OCI-LY7 (cell line): ENCODE results near the gene ZNF148.

Experiments
- CTCF ChIP-seq: fragments of 200-600 bp; sonication (generic); conservative IDR thresholded peaks from 2 replicates; pipeline ENCODE4 v1.5.1; 2014; ENCODE audit warnings: mild to moderate bottlenecking, antibody characterized with exemption, low read length, moderate library complexity, mixed read lengths
- EZH2phosphoT487 ChIP-seq: fragments of 200-600 bp; sonication (generic); IDR thresholded peaks from 2 replicates; pipeline ENCODE4 v1.6.1; 2018; ENCODE audit warnings: low read depth, borderline replicate concordance, mild to moderate bottlenecking, mixed run types, antibody characterized with exemption, low read length, moderate library complexity, mixed read lengths

- TF ChIP-seq CTCF = no peak
- no peak for TF ChIP-seq EZH2phosphoT487
Measured at GRCh38 chr3:125229168-125229567, 146.0 kb downstream of the ZNF148 start.
